GM12878 (cell line): ENCODE data around the gene SNRPD1. TPM values are rescaled to one million over a fixed set of nuclear protein-coding genes. Genes with fewer than 3 reads are reported as not detected.

Source experiments
- ATAC-seq: fragments of 200-7000 bp; cut with Tn5 transposase; 3 replicates; pipeline ENCODE4 v1.9.1; 2020; ENCODE audit warnings: mild to moderate bottlenecking, moderate library complexity
- BruUV-seq: library from RNA; stranded (reverse); fragments of 400-500 nt; replicated peaks from 2 replicates; lab custom pipeline; 2021; lab: Mats Ljungman, UMichigan
- CTCF ChIA-PET: fragments of 300-600 bp; sonication (Branson Sonifier 250); formaldehyde crosslinking; extraction: SDS; loops from one replicate; lab custom pipeline; 2021; ENCODE audit warnings: inconsistent platforms; lab: Yijun Ruan, JAX
- POLR2A ChIA-PET: fragments of 350-600 bp; formaldehyde crosslinking; extraction: SDS; loops from one replicate; lab custom pipeline; 2021; ENCODE audit warnings: inconsistent platforms; lab: Charles Lee
- RAD21 ChIA-PET: fragments of 300-600 bp; sonication (Branson Sonifier 250); formaldehyde crosslinking; loops from one replicate; lab custom pipeline; 2023; ENCODE audit warnings: antibody characterized with exemption; ENCODE audit not compliant: unreplicated experiment; lab: Charles Lee
- SMC1A ChIA-PET: fragments of 300-600 bp; sonication (Branson Sonifier 250); formaldehyde crosslinking; loops from one replicate; lab custom pipeline; 2023; ENCODE audit not compliant: unreplicated experiment, uncharacterized antibody; lab: Charles Lee
- DNase-seq: peaks from one replicate; pipeline ENCODE4 v3.0.0-alpha.2; 2011; ENCODE audit warnings: low read depth, low spot score
- FAIRE-seq: peaks from 3 replicates; lab custom pipeline; 2011; peaks lifted over from hg19 to GRCh38; lab: Jason Lieb, UNC
- H2AFZ ChIP-seq: 2 replicates; pipeline ENCODE4 v1.6.0; 2011; ENCODE audit warnings: low read depth, low read length, control low read depth; ENCODE audit not compliant: control insufficient read depth
- H3K27ac ChIP-seq: 2 replicates; pipeline ENCODE4 v1.5.1; 2011; ENCODE audit warnings: control low read depth; ENCODE audit not compliant: control insufficient read depth, insufficient read depth
- H3K27me3 ChIP-seq, 2 experiments: replicated peaks in 1 of 2; 2 replicates each; pipeline versions ENCODE4 v1.6.0 to v1.6.1; 2011; ENCODE audit warnings: low read length in 1 of 2; ENCODE audit not compliant: control insufficient read depth in 2 of 2, insufficient read depth in 2 of 2
- H3K36me3 ChIP-seq, 2 experiments: 2 replicates each; pipeline ENCODE4 v1.5.1; 2011; ENCODE audit warnings: low read length in 1 of 2; ENCODE audit not compliant: control insufficient read depth in 2 of 2, insufficient read depth in 2 of 2
- H3K4me1 ChIP-seq: 2 replicates; pipeline ENCODE4 v1.6.1; 2011; ENCODE audit warnings: mild to moderate bottlenecking, low read length, moderate library complexity, mixed read lengths; ENCODE audit not compliant: control insufficient read depth, insufficient read depth
- H3K4me2 ChIP-seq: 2 replicates; pipeline ENCODE4 v1.6.0; 2011; ENCODE audit warnings: control low read depth; ENCODE audit not compliant: control insufficient read depth, insufficient read depth
- H3K4me3 ChIP-seq: fragments of 200-600 bp; sonication (generic); 2 replicates; pipeline ENCODE4 v1.5.1; 2016
- H3K79me2 ChIP-seq: 2 replicates; pipeline ENCODE4 v1.6.0; 2011; ENCODE audit warnings: low read length; ENCODE audit not compliant: control insufficient read depth, insufficient read depth
- H3K9ac ChIP-seq: 2 replicates; pipeline ENCODE4 v1.8.0; 2011; ENCODE audit warnings: low read length, control low read depth, mixed read lengths; ENCODE audit not compliant: control insufficient read depth, insufficient read depth
- H3K9me3 ChIP-seq: replicated peaks from 3 replicates; pipeline ENCODE4 v1.5.1; 2011; ENCODE audit warnings: mild to moderate bottlenecking, low read length; ENCODE audit not compliant: control insufficient read depth, insufficient read depth
- H4K20me1 ChIP-seq: 2 replicates; pipeline ENCODE4 v1.6.0; 2011; ENCODE audit not compliant: control insufficient read depth, insufficient read depth
- ASH2L ChIP-seq: fragments of 300-600, 200-600 bp; sonication (generic); IDR thresholded peaks from 2 replicates; pipeline ENCODE4 v1.6.1; 2017; ENCODE audit warnings: low read depth, mild to moderate bottlenecking, borderline replicate concordance
- WGBS: methylation state at CpG from one replicate; pipeline ENCODE4 v1.1.6; 2016; ENCODE audit warnings: low lambda C conversion rate; ENCODE audit not compliant: insufficient replicate concordance, insufficient coverage; ENCODE audit errors: missing lambda C conversion rate; 5-methylcytosine and 5-hydroxymethylcytosine counted together
- in situ Hi-C: fragments of 300-500 bp; cut with MboI; formaldehyde crosslinking; loops from 9 replicates; pipeline ENCODE4 v1.14.3; 2018; ENCODE audit warnings: mixed read lengths
- intact Hi-C: fragments of 100-400 bp; cut with micrococcal nuclease; formaldehyde crosslinking; loops from one replicate; pipeline ENCODE4 v1.14.2; 2022; ENCODE audit not compliant: unreplicated experiment
- microRNA-seq: library from miRNA; unstranded; fragments of <30 nt; microRNA quantifications from one replicate; pipeline ENCODE4, GENCODE V29; 2018
- polyA plus RNA-seq, 11 experiments: library from polyadenylated mRNA; depleted of rRNA in 4 of 11; unstranded in 6 of 11; stranded (reverse) in 5 of 11; fragments of >200 nt; fragmentation: Nextera tagmentation in 4 of 11; fragmentation: Illumina TruSeq in 1 of 11; extraction: Ambion mirVana in 4 of 11; extraction: Trizol in 1 of 11; gene quantifications; 1 replicate in 1 of 11; 2 replicates in 10 of 11; pipeline versions ENCODE4 v1.2.1 to v1.2.3, GENCODE V29; 2011 to 2016; ENCODE audit warnings: inconsistent platforms in 2 of 11, missing spikeins in 2 of 11, low read depth in 1 of 11
- small RNA-seq: library from RNA; depleted of rRNA; stranded (forward); fragments of <200 nt; gene quantifications from one replicate; pipeline ENCODE3, GENCODE V24; 2014
- total RNA-seq, 4 experiments: library from RNA; depleted of rRNA in 3 of 4; stranded (reverse); fragments of >200 nt in 3 of 4; fragmentation: Illumina TruSeq in 1 of 4; extraction: Trizol in 1 of 4; gene quantifications; 2 replicates each; pipeline versions ENCODE4 v1.2.1 to v1.2.3, GENCODE V29; 2013 to 2021
- TF ChIP-seq, protein P1 (sequence below): IDR thresholded peaks from 2 replicates; pipeline ENCODE4 v1.6.1; 2012; ENCODE audit warnings: low read depth, low read length, improper control_type of control experiment

SNRPD1 gene
- total and polyA plus RNA-seq, 10 of the 15 experiments (the other 5 are each of a cell fraction or from before 2014, with no cell fraction given): 52.6 to 866 (median 227) TPM

- peak; percentile 39 for DNase-seq
- 0 out of 2 replicates have a peak, but pooled peaks have one; percentile 51 for TF ChIP-seq ASH2L
- TF ChIP-seq, protein P1, sequence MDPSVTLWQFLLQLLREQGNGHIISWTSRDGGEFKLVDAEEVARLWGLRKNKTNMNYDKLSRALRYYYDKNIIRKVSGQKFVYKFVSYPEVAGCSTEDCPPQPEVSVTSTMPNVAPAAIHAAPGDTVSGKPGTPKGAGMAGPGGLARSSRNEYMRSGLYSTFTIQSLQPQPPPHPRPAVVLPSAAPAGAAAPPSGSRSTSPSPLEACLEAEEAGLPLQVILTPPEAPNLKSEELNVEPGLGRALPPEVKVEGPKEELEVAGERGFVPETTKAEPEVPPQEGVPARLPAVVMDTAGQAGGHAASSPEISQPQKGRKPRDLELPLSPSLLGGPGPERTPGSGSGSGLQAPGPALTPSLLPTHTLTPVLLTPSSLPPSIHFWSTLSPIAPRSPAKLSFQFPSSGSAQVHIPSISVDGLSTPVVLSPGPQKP: no peak
- no peak overlapping the region for H3K4me3 ChIP-seq
Measured at GRCh38 chr18:21682371-21683051, 70.4 kb downstream of the SNRPD1 start.

More at GRCh38 chr18:21682371-21683051, 70.4 kb downstream of the SNRPD1 start:
- no peaks in the 10 kb centered on the region; a peak in 1 of 4 replicates for H3K36me3 ChIP-seq
- H3K4me1 ChIP-seq: peaks cover 23% of the 10 kb centered on the region
- no peaks in the 10 kb centered on the region for H3K79me2 ChIP-seq
- ChIA-PET CTCF (interaction anchor here (0.9 to 1.5 kb wide), 3 partner anchors 10 to 82 kb away, joined by 3 to 4 read pairs (median 3); partner anchors contain the start of gene ESCO1), SMC1A (interaction anchor here (0.8 to 1.4 kb wide), 7 partner anchors 9 to 100 kb away, joined by 3 to 7 read pairs (median 5); no protein-coding TSS in a partner anchor), RAD21 (interaction anchor here (1.2 to 1.5 kb wide), 3 partner anchors 22 to 60 kb away, joined by 3 to 8 read pairs (median 4); partner anchors contain the start of gene ABHD3), POLR2A (interaction anchor here (0.8 to 1.0 kb wide), 3 partner anchors 9 to 82 kb away, joined by 3 to 4 read pairs (median 3); partner anchors contain the start of gene ESCO1)
- no peak for FAIRE-seq
- no peaks in the 10 kb centered on the region for H3K9me3 ChIP-seq
- peak overlapping the region; percentile 58 for H3K4me2 ChIP-seq
- in situ Hi-C loops: loop anchor here (25.0 kb wide), 1 partner anchor 570 kb away; the partner anchor contains the start of gene ROCK1
- ATAC-seq: peak; percentile 32; the same call in 2 of the 3 replicates
- H3K9ac ChIP-seq: peak overlapping the region; percentile 33
- BruUV-seq: no TSS peak
- intact Hi-C loops: loop anchor here (10.0 kb wide), 1 partner anchor 172 kb away; no protein-coding TSS in a partner anchor
- no peaks in the 10 kb centered on the region for H3K27me3 ChIP-seq
- 7% methylated on average over 11 of the region's 11 CpGs for WGBS
- H4K20me1 ChIP-seq: no peaks in the 10 kb centered on the region
- peak overlapping the region; percentile 70 for H3K27ac ChIP-seq
- peak overlapping the region; percentile 74 for H2AFZ ChIP-seq

Small RNA genes within 50 kb of the gene (microRNA-seq; reads per million reads assigned to microRNA genes)
- gene MIR320C1: not detected

Small RNA genes within 50 kb of the gene (small RNA-seq; reads per million reads assigned to genes)
- gene MIR320C1: not detected

Other genes with a start within 250 kb of the SNRPD1 start
- gene ESCO1, start 11.6 kb upstream of the SNRPD1 start, total RNA-seq (2014; rRNA removed): 14.7 and 17.1 TPM in 2 replicates
- gene ESCO1, start 11.6 kb upstream of the SNRPD1 start, total RNA-seq (2014; rRNA removed; fragmentation: Illumina TruSeq; extraction: Trizol): 22.2 and 22.4 TPM in 2 replicates
- 11.6 and 13.3 TPM in 2 replicates for gene ESCO1, start 11.6 kb upstream of the SNRPD1 start, total RNA-seq (2021)
- 15.7 and 29.3 TPM in 2 replicates for gene ESCO1, start 11.6 kb upstream of the SNRPD1 start, polyA plus RNA-seq (2011; rRNA removed)
- 16.2 and 20.6 TPM in 2 replicates for gene ESCO1, start 11.6 kb upstream of the SNRPD1 start, polyA plus RNA-seq (2014; fragmentation: Illumina TruSeq; extraction: Trizol)
- gene ESCO1, start 11.6 kb upstream of the SNRPD1 start, polyA plus RNA-seq (2014; fragmentation: Nextera tagmentation; extraction: Ambion mirVana): 10 to 100 TPM in 1 of 2 experiments, 1 to 10 TPM in 1; 9.6 to 11.2 TPM
- gene ESCO1, start 11.6 kb upstream of the SNRPD1 start, polyA plus RNA-seq (2014; rRNA removed): 10.1 and 11.5 TPM in 2 replicates
- 10 to 100 TPM in 1 of 2 experiments, 1 to 10 TPM in 1; 8.6 to 10.0 TPM for gene ESCO1, start 11.6 kb upstream of the SNRPD1 start, polyA plus RNA-seq (2016; fragmentation: Nextera tagmentation; extraction: Ambion mirVana)
- gene ABHD3, start 92.5 kb downstream of the SNRPD1 start, total RNA-seq (2014; rRNA removed): 18.8 and 23.2 TPM in 2 replicates
- 17.2 and 19.5 TPM in 2 replicates for gene ABHD3, start 92.5 kb downstream of the SNRPD1 start, total RNA-seq (2014; rRNA removed; fragmentation: Illumina TruSeq; extraction: Trizol)
- gene ABHD3, start 92.5 kb downstream of the SNRPD1 start, total RNA-seq (2021): 16.1 and 18.5 TPM in 2 replicates
- gene ABHD3, start 92.5 kb downstream of the SNRPD1 start, polyA plus RNA-seq (2011; rRNA removed): 33.6 and 45.3 TPM in 2 replicates
- 14.4 and 16.5 TPM in 2 replicates for gene ABHD3, start 92.5 kb downstream of the SNRPD1 start, polyA plus RNA-seq (2014; fragmentation: Illumina TruSeq; extraction: Trizol)
- 10 to 100 TPM in 1 of 2 experiments, 1 to 10 TPM in 1; 4.9 to 11.9 TPM for gene ABHD3, start 92.5 kb downstream of the SNRPD1 start, polyA plus RNA-seq (2014; fragmentation: Nextera tagmentation; extraction: Ambion mirVana)
- 17.9 and 19.6 TPM in 2 replicates for gene ABHD3, start 92.5 kb downstream of the SNRPD1 start, polyA plus RNA-seq (2014; rRNA removed)
- gene ABHD3, start 92.5 kb downstream of the SNRPD1 start, polyA plus RNA-seq (2016; fragmentation: Nextera tagmentation; extraction: Ambion mirVana): 10 to 100 TPM; 43.0 to 49.8 TPM
- 18.2 and 24.6 TPM in 2 replicates for gene MIB1, start 128.5 kb downstream of the SNRPD1 start, total RNA-seq (2014; rRNA removed)
- gene MIB1, start 128.5 kb downstream of the SNRPD1 start, total RNA-seq (2014; rRNA removed; fragmentation: Illumina TruSeq; extraction: Trizol): 23.0 and 26.1 TPM in 2 replicates
- gene MIB1, start 128.5 kb downstream of the SNRPD1 start, total RNA-seq (2021): 27.5 and 29.5 TPM in 2 replicates
- gene MIB1, start 128.5 kb downstream of the SNRPD1 start, polyA plus RNA-seq (2011; rRNA removed): 19.4 and 31.0 TPM in 2 replicates
- gene MIB1, start 128.5 kb downstream of the SNRPD1 start, polyA plus RNA-seq (2014; fragmentation: Illumina TruSeq; extraction: Trizol): 13.2 and 17.6 TPM in 2 replicates
- 1 to 10 TPM; 3.6 to 4.8 TPM for gene MIB1, start 128.5 kb downstream of the SNRPD1 start, polyA plus RNA-seq (2014; fragmentation: Nextera tagmentation; extraction: Ambion mirVana)
- 6.6 and 7.7 TPM in 2 replicates for gene MIB1, start 128.5 kb downstream of the SNRPD1 start, polyA plus RNA-seq (2014; rRNA removed)
- 1 to 10 TPM; 2.3 to 4.8 TPM for gene MIB1, start 128.5 kb downstream of the SNRPD1 start, polyA plus RNA-seq (2016; fragmentation: Nextera tagmentation; extraction: Ambion mirVana)